ENCODE data around the gene SHISAL1.

GRCh38 chr22:44359496-44360110 is 46.9 kb upstream of the SHISAL1 start:
- TF ChIP-seq, protein P1, sequence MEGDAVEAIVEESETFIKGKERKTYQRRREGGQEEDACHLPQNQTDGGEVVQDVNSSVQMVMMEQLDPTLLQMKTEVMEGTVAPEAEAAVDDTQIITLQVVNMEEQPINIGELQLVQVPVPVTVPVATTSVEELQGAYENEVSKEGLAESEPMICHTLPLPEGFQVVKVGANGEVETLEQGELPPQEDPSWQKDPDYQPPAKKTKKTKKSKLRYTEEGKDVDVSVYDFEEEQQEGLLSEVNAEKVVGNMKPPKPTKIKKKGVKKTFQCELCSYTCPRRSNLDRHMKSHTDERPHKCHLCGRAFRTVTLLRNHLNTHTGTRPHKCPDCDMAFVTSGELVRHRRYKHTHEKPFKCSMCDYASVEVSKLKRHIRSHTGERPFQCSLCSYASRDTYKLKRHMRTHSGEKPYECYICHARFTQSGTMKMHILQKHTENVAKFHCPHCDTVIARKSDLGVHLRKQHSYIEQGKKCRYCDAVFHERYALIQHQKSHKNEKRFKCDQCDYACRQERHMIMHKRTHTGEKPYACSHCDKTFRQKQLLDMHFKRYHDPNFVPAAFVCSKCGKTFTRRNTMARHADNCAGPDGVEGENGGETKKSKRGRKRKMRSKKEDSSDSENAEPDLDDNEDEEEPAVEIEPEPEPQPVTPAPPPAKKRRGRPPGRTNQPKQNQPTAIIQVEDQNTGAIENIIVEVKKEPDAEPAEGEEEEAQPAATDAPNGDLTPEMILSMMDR (IDR thresholded peaks at IDR 0.05; ENCODE audit: low read length): no peak
- TF ChIP-seq EZH2phosphoT487 (IDR thresholded peaks at IDR 0.05; ENCODE audit: low read length): no peak
- no peak for TF ChIP-seq EZH2 (optimal IDR thresholded peaks at IDR 0.05; ENCODE audit: low read depth, low read length)
